Ishikawa (cell line): ENCODE results near the gene ABCC8.

Source experiments
- CEBPB ChIP-seq: IDR thresholded peaks from 2 replicates; pipeline ENCODE4 v1.6.1; 2012
- CREB1 ChIP-seq: IDR thresholded peaks from 2 replicates; pipeline ENCODE4 v1.6.1; 2012; ENCODE audit warnings: low read depth
- YY1 ChIP-seq: IDR thresholded peaks from 2 replicates; pipeline ENCODE4 v1.6.1; 2012; ENCODE audit warnings: low read depth

DNA sequence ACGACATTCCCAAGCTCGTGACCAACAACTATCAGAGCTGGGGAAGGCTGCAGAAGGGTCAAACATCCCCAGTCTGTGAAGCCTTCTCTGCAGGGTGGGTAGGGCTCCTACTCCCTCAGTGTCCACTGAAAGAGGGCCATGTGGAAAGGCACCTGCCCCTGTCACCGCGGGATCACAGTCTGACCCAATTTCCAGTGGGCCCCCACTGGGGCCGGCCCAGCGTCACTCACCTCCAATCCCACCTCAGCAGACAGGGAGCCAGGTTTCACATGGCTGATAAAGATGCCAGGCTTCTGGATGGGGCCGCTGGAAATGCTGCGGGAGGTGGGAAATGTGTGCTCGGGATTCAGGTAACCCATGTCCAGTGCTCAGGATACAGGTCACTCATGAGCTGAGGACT lies 47.6 kb upstream of the ABCC8 start:
- TF ChIP-seq CREB1 (no peak), CEBPB (no peak), YY1 (no peak)
